HG03135 (cell line): ENCODE results near the gene ID3.
"Not testable (repeated sequence)": the region's sequence is repeated elsewhere in the genome, so short reads cannot be mapped to it uniquely, and the experiment has no call there.

Experiments used
- ATAC-seq: cut with Tn5 transposase; IDR thresholded peaks from one replicate; pipeline ENCODE4 v1.9.1; 2021; ENCODE audit warnings: mild to moderate bottlenecking, moderate library complexity; ENCODE audit not compliant: unreplicated experiment

ID3 gene

GRCh38 chr1:23553231-23554126 is 5.8 kb downstream of the ID3 start:
- no peak for ATAC-seq

- no peak for ATAC-seq
Observed at GRCh38 chr1:23551849-23552248, 7.5 kb downstream of the ID3 start.

DNA sequence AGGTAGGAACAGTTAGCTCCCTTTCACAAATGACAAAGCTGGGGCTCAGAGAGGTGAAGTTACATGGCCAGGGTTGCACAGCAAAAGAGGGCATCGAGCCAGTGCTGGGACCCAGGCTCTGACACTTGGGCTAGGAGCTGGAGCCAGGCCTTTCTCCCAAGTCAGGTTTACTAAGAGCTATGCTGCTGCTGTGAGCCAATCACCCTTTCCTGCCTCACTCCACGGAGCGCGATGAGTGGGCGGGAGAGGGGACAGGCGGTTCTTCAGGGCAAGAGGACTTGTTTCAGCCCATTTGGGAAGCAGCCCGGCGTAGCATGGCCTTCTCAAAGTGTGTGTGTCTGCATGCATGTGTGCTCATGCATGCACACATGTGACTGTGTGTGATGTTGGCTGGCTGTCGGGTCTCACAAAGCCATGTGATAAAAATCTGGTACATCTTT is 10.6 kb downstream of the ID3 start:
- no peak for ATAC-seq

- ATAC-seq, result no peak
Observed at GRCh38 chr1:23546897-23547584, 12.3 kb downstream of the ID3 start.

DNA sequence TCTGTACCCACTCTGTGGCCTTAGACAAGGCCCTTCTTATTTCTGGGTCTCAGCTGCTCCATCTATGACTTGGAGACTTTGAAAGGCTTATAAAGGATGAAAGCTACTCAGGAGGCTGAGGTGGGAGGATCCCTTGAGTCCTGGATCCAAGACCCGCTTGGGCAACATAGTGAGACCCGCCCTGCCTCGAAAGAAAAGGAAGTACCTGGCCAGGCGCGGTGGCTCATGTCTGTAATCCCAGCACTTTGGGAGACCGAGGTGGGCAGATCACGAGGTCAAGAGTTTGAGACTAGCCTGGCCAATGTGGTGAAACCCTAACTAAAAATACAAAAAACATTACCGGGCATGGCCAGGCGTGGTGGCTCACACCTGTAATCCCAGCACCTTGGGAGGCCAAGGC is 13.4 kb downstream of the ID3 start:
- no peak for ATAC-seq

DNA sequence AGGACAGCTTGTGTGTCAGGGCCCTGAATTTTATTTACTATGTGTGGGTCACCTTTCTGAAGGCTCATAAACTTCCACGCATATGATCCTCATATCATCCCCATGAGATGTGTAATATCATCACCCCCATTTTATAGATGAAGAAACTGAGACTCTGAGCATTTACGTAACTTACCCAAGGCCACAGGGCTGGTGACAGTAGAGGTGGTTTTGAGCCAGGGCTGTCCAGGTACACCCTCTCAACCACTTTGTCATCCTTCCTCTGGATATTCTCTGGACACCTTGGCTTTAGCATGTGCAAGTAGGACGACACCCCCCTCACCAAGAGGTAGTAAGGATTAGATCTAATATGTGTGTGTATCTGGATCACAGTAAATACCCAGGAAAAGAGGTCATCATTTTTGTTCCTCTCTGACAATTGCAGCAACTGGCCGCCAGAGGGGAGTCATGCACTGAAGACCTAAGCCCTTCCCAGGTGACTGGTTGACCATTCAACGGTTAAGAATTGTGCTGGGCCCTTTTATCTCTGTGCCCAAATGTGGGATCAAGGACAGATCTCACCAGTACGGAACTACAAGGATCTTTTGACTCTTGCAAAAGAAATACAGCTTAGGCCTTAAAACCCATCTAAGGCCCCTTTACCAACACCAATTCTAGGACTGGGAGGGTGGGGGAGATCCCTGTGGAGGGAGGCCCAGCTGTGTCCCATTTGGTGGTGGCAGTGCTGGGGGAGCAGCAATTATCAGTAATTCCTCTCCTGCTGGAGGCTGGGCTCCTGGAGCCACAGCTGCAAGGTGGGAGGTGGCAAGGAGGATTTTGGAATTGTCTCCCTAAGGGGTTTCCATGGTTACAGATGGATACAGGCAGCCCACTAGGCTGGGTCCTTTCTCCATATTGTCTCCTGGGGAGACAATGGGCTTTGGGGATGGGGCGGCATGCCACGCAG is 14.6 kb downstream of the ID3 start:
- no peak for ATAC-seq

DNA sequence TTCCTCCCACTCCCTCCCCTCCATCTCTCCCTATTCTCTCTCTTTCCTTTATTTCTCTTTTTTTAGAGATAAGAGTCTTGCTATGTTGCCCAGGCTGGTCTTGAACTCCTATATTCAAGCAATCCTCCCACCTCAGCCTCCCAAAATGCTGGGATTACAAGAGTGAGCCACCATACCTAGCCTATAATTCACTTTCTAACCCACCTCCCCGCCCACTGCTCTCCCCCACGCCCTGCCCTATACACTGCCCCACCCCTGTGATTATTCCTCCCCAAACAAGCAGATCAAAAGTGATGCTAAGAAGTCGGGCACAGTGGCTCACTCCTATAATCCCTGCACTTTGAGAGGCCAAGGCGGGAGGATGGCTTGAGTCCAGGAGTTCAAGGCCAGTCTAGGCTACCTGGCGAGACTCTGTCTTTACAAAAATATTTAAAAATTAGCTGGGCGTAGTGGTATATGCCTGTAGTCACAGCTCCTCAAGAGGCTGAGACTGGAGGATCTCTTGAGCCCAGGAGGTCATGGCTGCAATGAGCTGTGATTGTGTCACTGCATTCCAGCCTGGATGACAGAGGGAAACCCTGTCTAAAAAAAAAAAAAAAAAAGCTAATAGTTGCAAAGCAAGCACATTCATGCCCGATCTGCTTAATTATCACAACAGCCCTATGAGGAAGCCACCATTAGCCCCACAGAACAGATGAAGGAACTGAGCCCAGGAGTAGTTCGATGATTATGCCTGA is 15.4 kb downstream of the ID3 start:
- no peak for ATAC-seq

GRCh38 chr1:23542940-23543339 is 16.4 kb downstream of the ID3 start:
- not testable (repeated sequence) for ATAC-seq

- peak; percentile 82 for ATAC-seq
Observed at GRCh38 chr1:23539698-23540266, 19.5 kb downstream of the ID3 start.

DNA sequence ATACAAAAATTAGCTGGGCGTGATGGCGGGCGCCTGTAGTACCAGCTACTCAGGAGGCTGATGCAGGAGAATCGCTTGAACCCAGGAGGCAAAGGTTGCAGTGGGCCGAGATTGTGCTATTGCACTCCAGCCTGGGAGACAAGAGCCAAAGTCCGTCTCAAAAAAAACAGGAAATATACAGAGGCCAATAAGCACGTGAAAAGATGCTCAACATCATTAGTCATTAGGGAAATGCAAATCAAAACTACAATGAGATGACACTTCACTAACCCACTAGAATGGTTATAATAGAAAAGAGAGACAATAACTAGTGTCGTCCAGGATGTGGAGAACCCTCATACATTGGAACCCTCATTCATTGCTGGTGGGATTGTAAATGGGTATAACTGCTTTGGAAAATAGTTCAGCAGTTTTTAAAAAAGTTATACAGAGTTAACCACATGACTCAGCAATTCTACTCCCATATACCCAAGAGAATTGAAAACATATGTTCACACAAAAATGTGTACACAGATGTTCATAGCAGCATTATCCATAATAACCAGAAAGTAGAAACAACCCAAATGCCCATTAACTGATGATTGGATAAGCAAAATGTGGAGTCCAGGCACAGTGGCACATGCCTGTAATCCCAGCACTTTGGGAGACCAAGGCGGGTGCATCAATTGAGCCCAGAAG is 21.9 kb downstream of the ID3 start:
- no peak for ATAC-seq

- ATAC-seq, result no peak
Observed at GRCh38 chr1:23533246-23534023, 25.9 kb downstream of the ID3 start.

- ATAC-seq, result no peak
Observed at GRCh38 chr1:23531562-23532094, 27.7 kb downstream of the ID3 start.

GRCh38 chr1:23530747-23531561 is 28.3 kb downstream of the ID3 start, which contains the start of gene E2F2:
Gene E2F2 (minus strand): TSS chr1:23531233. CDS start chr1:23530793, 440 bp downstream.
- ATAC-seq, result peak; percentile 36

DNA sequence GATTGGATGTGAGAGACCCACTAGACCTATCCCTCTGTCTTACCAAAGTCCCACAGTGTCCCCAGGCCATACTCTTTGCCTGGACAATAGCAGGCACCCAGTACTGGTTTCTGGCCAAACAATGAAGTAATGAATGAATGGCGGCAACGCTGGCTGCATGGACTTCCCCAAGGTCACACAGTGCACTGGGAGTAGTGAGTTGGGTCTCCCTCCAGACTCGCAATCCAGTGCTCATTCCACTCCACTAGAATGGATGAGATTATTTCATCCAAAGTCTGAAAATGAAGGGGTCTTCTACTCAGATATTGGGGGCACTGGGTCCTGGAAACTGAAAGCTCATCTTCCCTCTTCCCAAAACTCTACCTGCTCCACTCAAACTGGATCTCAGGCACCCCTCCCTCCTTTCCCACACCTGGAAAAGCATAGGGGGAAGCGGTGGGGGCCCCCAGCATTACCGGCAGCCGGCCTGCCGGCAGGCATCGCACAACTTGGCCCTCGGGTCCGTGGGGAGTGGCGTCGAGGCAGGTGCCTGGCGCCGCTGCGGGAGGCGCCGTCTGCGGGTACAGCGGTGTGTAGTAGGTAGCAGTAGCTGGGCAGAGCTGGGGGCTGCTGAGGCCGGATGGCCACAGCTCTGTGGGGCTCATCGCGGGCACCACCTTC is 29.1 kb downstream of the ID3 start:
- no peak for ATAC-seq

- ATAC-seq, result no peak
Observed at GRCh38 chr1:23529146-23530086, 29.9 kb downstream of the ID3 start.
